WERI-Rb-1 (cell line): ENCODE results near the gene AKAP8L.

Experiments used
- DNase-seq: peaks from one replicate; pipeline ENCODE4 v3.0.0-alpha.2; 2020
- H3K27ac ChIP-seq: fragments of 250-450 bp; sonication (Bioruptor Pico); 2 replicates; pipeline ENCODE4 v1.5.1; 2020; ENCODE audit warnings: mild to moderate bottlenecking, moderate library complexity
- H3K27me3 ChIP-seq: fragments of 250-450 bp; sonication (Bioruptor Pico); 2 replicates; pipeline ENCODE4 v1.5.1; 2021; ENCODE audit warnings: mild to moderate bottlenecking, low read depth, moderate library complexity; ENCODE audit not compliant: insufficient read depth, severe bottlenecking
- H3K36me3 ChIP-seq: fragments of 250-450 bp; sonication (Bioruptor Pico); 2 replicates; pipeline ENCODE4 v1.5.1; 2020; ENCODE audit warnings: mild to moderate bottlenecking, moderate library complexity
- H3K4me3 ChIP-seq: 2 replicates; pipeline ENCODE4 v1.5.1; 2011; ENCODE audit warnings: low read depth, mild to moderate bottlenecking, control low read depth, low read length
- H3K9me3 ChIP-seq: fragments of 250-450 bp; sonication (Bioruptor Pico); 2 replicates; pipeline ENCODE4 v1.5.1; 2021; ENCODE audit warnings: mild to moderate bottlenecking, moderate library complexity; ENCODE audit not compliant: severe bottlenecking
- CTCF ChIP-seq: IDR thresholded peaks from 2 replicates; pipeline ENCODE4 v1.5.1; 2011; ENCODE audit warnings: low read depth, mild to moderate bottlenecking, control low read depth, inconsistent platforms, low read length

The AKAP8L gene

GRCh38 chr19:15394426-15394825 lies 24.4 kb downstream of the AKAP8L start:
- no peak for DNase-seq
- no peak overlapping the region for H3K27ac ChIP-seq
- no peaks in the 10 kb centered on the region for H3K9me3 ChIP-seq
- H3K4me3 ChIP-seq, result no peak overlapping the region
- H3K27me3 ChIP-seq, result no peaks in the 10 kb centered on the region
- no peak for TF ChIP-seq CTCF
- peaks cover 74% of the 10 kb centered on the region for H3K36me3 ChIP-seq

- Histone ChIP-seq H3K4me3 (no peak overlapping the region), H3K27me3 (no peaks in the 10 kb centered on the region), H3K27ac (no peak overlapping the region), H3K9me3 (no peaks in the 10 kb centered on the region), H3K36me3 (peaks cover 71% of the 10 kb centered on the region)
- DNase-seq, result no peak
- no peak for TF ChIP-seq CTCF
Measured at GRCh38 chr19:15393963-15394362, 24.8 kb downstream of the AKAP8L start.

GRCh38 chr19:15390814-15391213 lies 28.0 kb downstream of the AKAP8L start:
- Histone ChIP-seq H3K27ac (no peak overlapping the region), H3K9me3 (no peaks in the 10 kb centered on the region), H3K4me3 (no peak overlapping the region), H3K27me3 (no peaks in the 10 kb centered on the region), H3K36me3 (peaks cover 45% of the 10 kb centered on the region)
- no peak for TF ChIP-seq CTCF
- no peak for DNase-seq

GRCh38 chr19:15381864-15382263 lies 36.9 kb downstream of the AKAP8L start:
- no peak overlapping the region for H3K27ac ChIP-seq
- H3K9me3 ChIP-seq, result no peaks in the 10 kb centered on the region
- peaks cover 28% of the 10 kb centered on the region for H3K36me3 ChIP-seq
- no peaks in the 10 kb centered on the region for H3K27me3 ChIP-seq
- TF ChIP-seq CTCF, result no peak
- DNase-seq, result no peak
- H3K4me3 ChIP-seq, result no peak overlapping the region

GRCh38 chr19:15381429-15381828 lies 37.4 kb downstream of the AKAP8L start:
- no peak overlapping the region; the same call in 1 of the 2 replicates for H3K27ac ChIP-seq

More at GRCh38 chr19:15381429-15381828, 37.4 kb downstream of the AKAP8L start:
- no peaks in the 10 kb centered on the region for H3K27me3 ChIP-seq
- no peaks in the 10 kb centered on the region for H3K9me3 ChIP-seq
- peaks cover 27% of the 10 kb centered on the region for H3K36me3 ChIP-seq
- DNase-seq, result no peak
- TF ChIP-seq CTCF, result no peak
- no peak overlapping the region for H3K4me3 ChIP-seq
